ENCODE results near the gene ANP32A. TPM values are rescaled to one million over a fixed set of nuclear protein-coding genes. Genes with fewer than 3 reads are reported as not detected.
"Not testable (repeated sequence)": the region's sequence is repeated elsewhere in the genome, so short reads cannot be mapped to it uniquely, and the experiment has no call there.

ANP32A gene
- total and polyA plus RNA-seq, 3 donors from 2014 or later, result 32.9 to 49.5 (median 41.3) TPM

GRCh38 chr15:68767833-68768232 lies 52.9 kb downstream of the ANP32A start:
- no peak for DNase-seq
- Histone ChIP-seq H3K4me3 (no peak overlapping the region), H3K27me3 (no peaks in the 10 kb centered on the region), H3K36me3 (ENCODE audit: low read depth, missing control alignments) (no peaks in the 10 kb centered on the region), H3K4me1 (no peaks in the 10 kb centered on the region), H3K27ac (no peak overlapping the region), H3K9me3 (no peaks in the 10 kb centered on the region)
- TF ChIP-seq POLR2A (IDR thresholded peaks at IDR 0.05) (no peak), CTCF (IDR thresholded peaks at IDR 0.05) (no peak)
- 66 to 73% methylated on average over 4 of the region's 4 CpGs for WGBS, 2 donors
- intact Hi-C loops (cut with DNase I; ENCODE audit: low total_unique reads), result no loop called here

DNA sequence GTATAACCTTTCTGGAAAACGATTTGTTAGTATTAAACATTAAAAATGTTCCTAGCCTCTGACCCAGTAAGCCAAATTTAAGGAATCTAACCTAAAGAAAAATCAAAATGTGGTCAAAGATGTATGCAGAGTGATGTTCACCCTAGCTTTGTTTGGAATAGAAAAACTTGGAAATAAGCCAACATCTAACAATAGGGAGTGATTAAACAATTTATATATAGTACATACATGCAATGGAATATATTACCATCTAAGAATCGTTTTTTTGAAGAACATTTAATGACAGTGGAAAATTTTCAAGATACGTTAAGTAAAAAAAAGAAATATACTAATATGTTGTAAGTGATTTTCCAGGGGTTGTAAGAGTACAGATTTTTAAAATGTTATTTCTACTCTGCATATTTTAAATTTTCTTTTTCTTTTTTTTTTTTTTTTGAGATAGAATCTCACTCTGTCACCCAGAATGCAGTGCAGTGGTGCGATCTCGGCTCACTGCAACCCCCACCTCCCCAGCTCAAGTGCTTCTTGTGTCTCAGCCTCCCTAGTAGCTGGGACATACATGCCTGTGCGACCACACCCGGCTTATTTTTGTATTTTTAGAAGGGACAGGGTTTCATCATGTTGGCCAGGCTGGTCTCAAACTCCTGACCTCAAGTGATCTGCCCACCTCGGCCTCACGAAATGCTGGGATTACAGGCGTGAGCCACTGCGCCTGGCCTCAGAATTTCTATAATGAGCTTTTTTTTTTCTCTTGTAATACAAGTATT lies 54.9 kb downstream of the ANP32A start:
- Histone ChIP-seq H3K27me3 (no peaks in the 10 kb centered on the region), H3K4me3 (no peak overlapping the region), H3K27ac (no peak overlapping the region), H3K36me3 (ENCODE audit: low read depth, missing control alignments) (no peaks in the 10 kb centered on the region), H3K4me1 (no peaks in the 10 kb centered on the region), H3K9me3 (no peaks in the 10 kb centered on the region)
- intact Hi-C loops (cut with DNase I; ENCODE audit: low total_unique reads), result no loop called here
- TF ChIP-seq CTCF (IDR thresholded peaks at IDR 0.05), result no peak
- TF ChIP-seq POLR2A (IDR thresholded peaks at IDR 0.05), result no peak
- 78 to 85% methylated on average over 11 of the region's 11 CpGs for WGBS, 2 donors
- no peak for DNase-seq

DNA sequence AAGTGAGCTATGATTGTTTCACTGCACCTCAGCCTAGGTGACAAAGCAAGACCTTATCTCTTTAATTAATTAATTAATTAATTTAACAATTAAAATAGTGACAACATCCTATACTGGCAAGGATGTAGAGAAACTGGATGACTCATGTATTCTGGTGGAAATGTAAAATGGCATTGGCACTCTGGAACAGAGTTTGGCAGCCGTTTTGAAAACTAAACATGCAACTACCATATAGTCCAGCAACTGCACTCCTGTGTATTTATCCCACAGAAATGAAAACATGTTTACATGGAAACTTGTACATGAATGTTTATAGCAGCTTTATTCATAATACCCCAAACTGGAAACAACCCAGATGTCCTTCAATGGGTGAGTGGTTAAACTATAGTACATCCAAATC lies 56.6 kb downstream of the ANP32A start:
- TF ChIP-seq POLR2A (IDR thresholded peaks at IDR 0.05), result no peak
- no peak for TF ChIP-seq CTCF (IDR thresholded peaks at IDR 0.05)
- 73 to 90% methylated on average over 1 of the region's 1 CpG for WGBS, 2 donors
- H3K4me3 ChIP-seq, result no peak overlapping the region

GRCh38 chr15:68763063-68763462 lies 57.6 kb downstream of the ANP32A start:
- Histone ChIP-seq H3K4me3 (no peak overlapping the region), H3K27me3 (no peaks in the 10 kb centered on the region), H3K27ac (no peak overlapping the region), H3K9me3 (no peaks in the 10 kb centered on the region), H3K36me3 (ENCODE audit: low read depth, missing control alignments) (no peaks in the 10 kb centered on the region), H3K4me1 (no peaks in the 10 kb centered on the region)
- no peak for DNase-seq
- no peak for TF ChIP-seq CTCF (IDR thresholded peaks at IDR 0.05)
- TF ChIP-seq POLR2A (IDR thresholded peaks at IDR 0.05), result no peak
- WGBS, 2 donors, result 88 to 90% methylated on average over 4 of the region's 4 CpGs
- intact Hi-C loops (cut with DNase I; ENCODE audit: low total_unique reads), result no loop called here

More for the DNA sequence above, 56.6 kb downstream of the ANP32A start:
- intact Hi-C loops (cut with DNase I; ENCODE audit: low total_unique reads), result no loop called here
- no peaks in the 10 kb centered on the region for H3K36me3 ChIP-seq (ENCODE audit: low read depth, missing control alignments)
- no peaks in the 10 kb centered on the region for H3K27me3 ChIP-seq
- H3K9me3 ChIP-seq, result no peaks in the 10 kb centered on the region
- DNase-seq, result no peak
- H3K4me1 ChIP-seq, result no peaks in the 10 kb centered on the region
- H3K27ac ChIP-seq, result no peak overlapping the region

DNA sequence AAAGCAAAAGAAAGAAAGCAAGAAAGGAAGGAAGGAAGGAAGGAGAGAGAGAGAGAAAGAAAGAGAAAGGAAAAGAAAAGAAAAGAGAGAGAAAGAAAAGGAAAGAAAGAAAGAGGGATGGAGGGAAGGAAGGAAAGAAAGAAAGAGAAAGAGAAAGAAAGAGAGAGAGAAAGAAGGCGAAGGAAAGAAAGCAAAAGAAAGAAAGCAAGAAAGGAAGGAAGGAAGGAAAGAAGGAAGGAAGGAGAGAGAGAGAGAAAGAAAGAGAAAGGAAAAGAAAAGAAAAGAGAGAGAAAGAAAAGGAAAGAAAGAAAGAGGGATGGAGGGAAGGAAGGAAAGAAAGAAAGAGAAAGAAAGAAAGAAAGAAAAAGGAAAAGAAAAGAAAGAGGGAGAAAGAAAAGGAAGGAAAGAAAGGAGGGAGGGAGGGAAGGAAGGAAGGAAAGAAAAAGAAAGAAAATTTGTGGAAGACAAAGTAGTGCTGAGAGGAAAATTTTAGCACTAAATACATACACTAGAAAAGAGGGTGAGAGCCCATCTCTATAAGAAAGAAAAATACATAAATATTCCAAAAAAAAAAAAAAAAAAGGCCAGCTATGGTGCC lies 60.6 kb downstream of the ANP32A start:
- H3K36me3 ChIP-seq (ENCODE audit: low read depth, missing control alignments); H3K9me3 ChIP-seq; H3K4me1 ChIP-seq; H3K4me3 ChIP-seq; H3K27me3 ChIP-seq; H3K27ac ChIP-seq; intact Hi-C loops (cut with DNase I; ENCODE audit: low total_unique reads); DNase-seq: not testable (repeated sequence)
- 100% methylated on average over 1 of the region's 1 CpG for WGBS, 2 donors

All from testis (tissue), 3 donors.